Head of caudate nucleus (tissue), 42 donors: ENCODE measurements around the gene RAB6A.

Source experiments
- DNase-seq, 42 donors: peaks; one replicate each; pipeline versions ENCODE4 v3.0.0 to v3.0.0-alpha.2; 2020 to 2021; ENCODE audit warnings: mixed read lengths in 7 of 42
- intact Hi-C: fragments of 100-400 bp; cut with DNase I; formaldehyde crosslinking; loops from one replicate; pipeline ENCODE4 v1.15.0; 2022

The RAB6A gene

DNA sequence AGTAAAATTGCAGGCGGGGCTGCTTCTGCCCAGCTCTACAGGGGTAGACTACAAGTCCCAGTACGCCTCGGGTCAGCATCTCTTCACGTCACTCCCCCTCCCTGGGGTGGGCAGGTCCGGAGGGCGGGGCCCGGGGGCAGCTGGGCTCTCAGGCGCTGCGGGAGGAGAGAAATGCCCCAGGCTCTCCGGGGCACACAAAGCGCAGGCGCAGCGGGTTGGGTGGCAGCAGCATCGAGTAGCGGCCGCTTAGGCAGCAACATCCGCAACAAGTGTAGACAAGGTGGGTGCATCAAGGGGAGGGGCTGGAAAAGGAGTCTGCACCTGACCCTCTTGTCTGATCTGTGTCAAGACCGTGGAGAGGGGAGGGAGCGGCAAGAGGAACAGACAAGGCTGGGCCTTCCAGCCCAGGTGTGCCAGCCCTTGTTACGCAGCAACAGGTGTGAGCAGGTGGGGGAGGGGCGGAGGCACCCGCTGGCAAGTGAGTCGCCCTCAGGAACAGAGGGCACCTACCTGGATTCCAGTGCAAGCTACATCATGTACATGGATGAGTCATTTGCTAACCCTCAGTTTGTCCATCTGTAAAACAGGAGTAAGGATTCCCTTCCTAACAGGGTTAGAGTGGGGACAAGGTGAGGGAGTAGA is 113.3 kb downstream of the RAB6A start:
- intact Hi-C loops, result loop anchor here (5.0 kb wide), 1 partner anchor 50 kb away; the partner anchor contains the start of gene FAM168A

DNA sequence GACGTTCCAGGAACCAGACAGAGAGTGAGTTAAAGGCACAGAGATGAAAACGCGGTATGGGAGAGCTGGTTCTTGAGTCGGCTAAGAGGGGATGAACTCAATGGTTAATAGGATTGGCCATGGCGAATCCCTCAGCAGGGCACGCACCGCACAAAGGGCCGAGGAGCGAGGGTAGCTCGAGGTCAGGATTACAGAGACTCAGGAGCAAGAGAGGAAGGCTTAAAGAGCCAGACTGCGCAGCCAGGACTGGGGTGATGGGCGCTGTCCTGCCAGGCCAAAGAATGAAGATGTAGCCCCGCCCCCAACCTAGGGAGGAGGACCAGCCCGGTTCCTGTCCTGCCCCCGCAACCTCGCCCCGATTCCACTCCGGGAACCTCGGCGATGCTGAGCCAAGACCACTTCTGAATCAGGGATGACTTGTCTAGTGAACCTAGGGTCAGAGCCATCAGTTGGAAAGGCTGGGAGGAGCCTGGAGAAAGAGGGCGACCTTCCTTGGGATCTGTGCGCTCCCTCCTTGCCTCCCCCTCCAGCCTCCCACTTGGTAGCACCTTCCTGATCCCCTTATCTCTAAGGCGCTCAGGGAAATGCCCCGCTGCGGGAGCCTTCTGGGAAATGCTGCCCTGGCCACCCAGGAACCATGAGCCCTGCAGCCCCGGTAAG is 114.8 kb downstream of the RAB6A start, which contains the start of gene PLEKHB1:
Gene PLEKHB1 (plus strand): TSS at position 610 of the 660 bp plus-strand sequence. CDS start 28 bp downstream, at position 638.
- intact Hi-C loops, result loop anchor here (5.0 kb wide), 1 partner anchor 49 kb away; the partner anchor contains the start of gene FAM168A
- DNase-seq, result no peak

More for the DNA sequence above, 113.3 kb downstream of the RAB6A start:
- peak; percentile 88 to 99 (median 97) for DNase-seq

GRCh38 chr11:73645121-73645969 is 115.5 kb downstream of the RAB6A start:
- intact Hi-C loops, result loop anchor here (5.0 kb wide), 1 partner anchor 48 kb away; the partner anchor contains the start of gene FAM168A
- no peak for DNase-seq

DNA sequence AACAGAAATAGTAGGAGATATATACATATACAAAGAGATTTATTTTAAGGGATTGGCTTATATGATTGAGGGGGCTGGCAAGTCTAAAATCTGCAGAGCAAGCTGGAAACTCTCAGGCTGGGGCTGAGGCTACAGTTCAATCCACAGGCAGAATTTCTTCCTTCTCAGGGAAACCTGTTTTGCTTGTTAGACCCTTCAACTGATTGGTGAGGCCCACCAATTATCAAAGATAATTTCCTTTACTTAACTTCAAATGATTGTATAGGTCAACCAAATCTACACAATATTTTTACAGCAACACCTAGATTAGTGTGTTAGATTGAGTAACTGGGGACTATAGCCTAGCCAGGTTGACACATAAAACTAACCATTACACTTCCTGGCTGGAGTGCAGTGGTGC is 119.2 kb downstream of the RAB6A start:
- intact Hi-C loops, result no loop called here
- DNase-seq, result no peak

- intact Hi-C loops, result no loop called here
- no peak for DNase-seq
Measured at GRCh38 chr11:73640592-73640991, 120.3 kb downstream of the RAB6A start.

DNA sequence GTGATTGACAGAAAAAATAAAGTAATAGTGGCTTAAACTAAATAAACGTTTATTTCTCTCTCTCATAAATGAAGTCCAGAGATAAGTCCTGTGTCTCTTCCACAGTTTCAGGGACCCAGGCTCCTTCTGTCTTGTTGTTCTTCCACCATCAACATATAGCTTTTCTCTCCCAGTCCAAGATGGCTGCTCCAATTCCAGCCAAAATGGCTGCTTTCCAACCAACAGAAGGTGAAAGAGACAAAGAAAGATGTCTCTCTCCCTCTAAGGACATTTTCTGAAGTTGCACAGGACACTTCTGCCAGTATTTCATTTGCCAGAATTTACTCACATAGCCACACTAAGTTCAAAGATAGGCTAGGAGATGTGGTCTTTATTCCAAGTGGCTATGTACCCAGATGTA is 123.9 kb downstream of the RAB6A start:
- DNase-seq, result no peak
- intact Hi-C loops, result no loop called here

DNA sequence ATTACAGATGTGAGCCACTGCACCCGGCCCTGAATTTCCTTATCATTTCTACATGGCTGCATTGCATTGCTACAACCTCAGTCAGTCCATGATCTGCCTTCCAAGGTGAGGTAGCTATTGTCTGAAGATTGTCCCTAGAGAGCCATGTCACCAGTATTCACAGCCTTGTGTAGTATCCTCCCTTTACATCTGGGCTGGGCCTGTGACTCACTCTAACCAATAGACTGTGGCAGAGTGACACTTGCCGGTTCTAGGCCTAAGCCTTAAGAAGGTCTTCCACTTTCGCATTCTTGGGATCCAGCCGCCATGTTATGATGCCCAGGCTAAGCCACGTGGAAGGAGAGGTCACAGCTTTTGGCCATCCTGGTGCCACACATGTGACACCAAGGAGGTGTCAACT is 124.6 kb downstream of the RAB6A start:
- intact Hi-C loops, result no loop called here
- no peak for DNase-seq

DNA sequence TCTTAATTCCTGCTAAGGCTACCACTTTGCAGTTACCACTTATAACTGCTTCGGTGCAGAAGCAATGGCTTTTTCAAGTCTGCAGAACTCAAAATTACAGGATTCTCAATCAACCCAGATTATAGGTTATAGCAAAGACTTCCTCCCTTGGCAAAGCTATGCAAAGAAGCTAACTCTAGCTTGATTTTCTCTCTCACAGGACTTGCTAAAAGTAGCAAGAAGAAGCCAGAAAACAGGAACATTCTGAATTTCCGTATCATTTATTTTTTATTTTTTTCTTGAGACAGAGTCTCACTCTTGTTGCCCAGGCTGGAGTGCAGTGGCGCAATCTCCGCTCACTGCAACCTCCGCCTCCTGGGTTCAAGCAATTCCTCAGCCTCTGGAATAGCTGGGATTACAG is 125.2 kb downstream of the RAB6A start:
- DNase-seq, result no peak
- intact Hi-C loops, result no loop called here

DNA sequence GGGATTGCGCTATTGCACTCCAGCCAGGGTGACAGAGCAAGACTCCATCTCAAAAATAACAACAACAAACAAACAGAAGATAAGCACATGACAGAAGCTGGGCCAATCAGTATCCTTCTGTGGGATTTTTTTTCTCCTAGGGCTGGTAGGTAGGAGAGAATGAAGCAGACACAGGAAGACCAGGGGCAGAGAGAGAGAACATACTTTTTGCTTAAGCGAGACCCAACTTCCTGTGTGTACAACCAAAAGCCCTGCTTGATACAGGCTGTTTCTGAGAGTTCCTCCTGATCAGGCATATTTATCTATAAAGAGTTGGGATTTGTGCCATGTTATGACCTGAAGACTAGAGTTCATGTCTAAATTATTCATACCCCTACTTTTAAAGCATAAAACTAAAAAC is 126.9 kb downstream of the RAB6A start:
- DNase-seq, result no peak
- intact Hi-C loops, result no loop called here

- DNase-seq, result no peak
- intact Hi-C loops, result no loop called here
Measured at GRCh38 chr11:73632996-73633395, 127.9 kb downstream of the RAB6A start.

DNA sequence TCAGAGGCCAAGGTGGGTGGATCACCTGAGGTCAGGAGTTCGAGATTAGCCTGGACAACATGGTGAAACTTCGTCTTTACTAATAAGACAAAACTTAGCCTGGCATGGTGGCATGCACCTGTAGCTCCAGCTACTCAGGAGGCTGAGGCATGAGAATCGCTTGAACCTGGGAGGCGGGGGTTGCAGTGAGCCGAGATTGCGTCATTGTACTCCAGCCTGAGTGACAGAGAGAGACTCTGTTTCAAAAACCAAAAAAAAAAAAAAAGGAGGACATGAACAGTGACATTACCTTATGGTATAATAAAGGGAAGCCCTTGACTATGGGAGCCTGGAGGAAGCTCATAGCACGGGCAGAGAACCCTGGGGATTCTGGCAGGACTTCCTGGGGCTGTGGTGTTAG is 131.0 kb downstream of the RAB6A start:
- DNase-seq, result no peak
- intact Hi-C loops, result no loop called here

DNA sequence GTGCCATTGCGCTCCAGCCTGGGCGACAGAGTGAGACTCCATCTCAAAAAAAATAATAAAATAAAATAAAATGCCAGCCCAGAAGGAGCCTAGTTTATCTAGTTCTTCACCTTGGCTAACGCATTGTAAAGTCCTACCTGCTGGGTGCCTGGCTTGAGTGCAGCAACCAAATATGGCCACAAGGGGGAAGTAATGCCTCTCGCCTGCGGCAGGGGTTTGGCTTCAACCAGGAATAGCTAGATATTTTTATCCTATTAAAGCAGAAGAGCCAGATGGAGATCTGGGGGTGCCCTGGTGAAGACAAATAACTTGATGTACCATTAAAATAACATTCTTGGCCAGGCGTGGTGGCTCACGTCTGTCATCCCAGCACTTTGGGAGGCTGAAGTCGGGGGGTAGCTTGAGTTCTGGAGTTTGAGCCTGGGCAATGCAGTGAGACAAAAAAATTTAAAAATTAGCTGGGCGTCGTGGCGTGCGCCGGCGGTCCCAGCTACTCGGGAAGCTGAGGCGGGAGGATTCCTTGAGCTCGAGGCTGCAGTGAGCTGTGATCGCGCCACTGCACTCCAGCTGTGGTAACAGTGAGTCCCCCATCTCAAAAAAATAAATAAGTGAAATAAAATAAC is 135.1 kb downstream of the RAB6A start:
- peak; percentile 69 to 94 (median 87) for DNase-seq
- intact Hi-C loops, result loop anchor here (2.0 kb wide), 1 partner anchor 35 kb away; no protein-coding TSS in a partner anchor
